Astrocyte of the spinal cord (primary cell): ENCODE results near the gene MAFF.

Experiments
- DNase-seq: peaks from one replicate; pipeline ENCODE4 v3.0.0; 2011; ENCODE audit warnings: low read depth, low spot score
- H3K4me3 ChIP-seq: 2 replicates; pipeline ENCODE4 v1.5.1; 2011; ENCODE audit warnings: low read depth, mild to moderate bottlenecking, low read length, moderate library complexity
- in situ Hi-C: cut with HindIII; loops from 2 replicates; pipeline ENCODE4 v1.10.0; 2017; ENCODE audit warnings: low sequenced_read_pairs
- TF ChIP-seq, protein P1 (sequence below): IDR thresholded peaks from 2 replicates; pipeline ENCODE4 v1.5.1; 2012; ENCODE audit warnings: low read depth, mild to moderate bottlenecking, low read length, inconsistent platforms

Gene MAFF

GRCh38 chr22:38262051-38262795 lies 60.4 kb downstream of the MAFF start:
- DNase-seq, result no peak
- TF ChIP-seq, protein P1, sequence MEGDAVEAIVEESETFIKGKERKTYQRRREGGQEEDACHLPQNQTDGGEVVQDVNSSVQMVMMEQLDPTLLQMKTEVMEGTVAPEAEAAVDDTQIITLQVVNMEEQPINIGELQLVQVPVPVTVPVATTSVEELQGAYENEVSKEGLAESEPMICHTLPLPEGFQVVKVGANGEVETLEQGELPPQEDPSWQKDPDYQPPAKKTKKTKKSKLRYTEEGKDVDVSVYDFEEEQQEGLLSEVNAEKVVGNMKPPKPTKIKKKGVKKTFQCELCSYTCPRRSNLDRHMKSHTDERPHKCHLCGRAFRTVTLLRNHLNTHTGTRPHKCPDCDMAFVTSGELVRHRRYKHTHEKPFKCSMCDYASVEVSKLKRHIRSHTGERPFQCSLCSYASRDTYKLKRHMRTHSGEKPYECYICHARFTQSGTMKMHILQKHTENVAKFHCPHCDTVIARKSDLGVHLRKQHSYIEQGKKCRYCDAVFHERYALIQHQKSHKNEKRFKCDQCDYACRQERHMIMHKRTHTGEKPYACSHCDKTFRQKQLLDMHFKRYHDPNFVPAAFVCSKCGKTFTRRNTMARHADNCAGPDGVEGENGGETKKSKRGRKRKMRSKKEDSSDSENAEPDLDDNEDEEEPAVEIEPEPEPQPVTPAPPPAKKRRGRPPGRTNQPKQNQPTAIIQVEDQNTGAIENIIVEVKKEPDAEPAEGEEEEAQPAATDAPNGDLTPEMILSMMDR, result peak; percentile 68
- no peak overlapping the region for H3K4me3 ChIP-seq
- in situ Hi-C loops, result no loop called here

- in situ Hi-C loops, result no loop called here
- H3K4me3 ChIP-seq, result no peak overlapping the region
- DNase-seq, result no peak
- TF ChIP-seq, protein P1, result no peak
These were observed 62.6 kb downstream of the MAFF start for GRCh38 chr22:38264322-38264843.
